CD14-positive monocyte (primary cell): ENCODE data around the gene PLCH2. TPM values are rescaled to one million over a fixed set of nuclear protein-coding genes. Genes with fewer than 3 reads are reported as not detected.

ENCODE experiments used
- DNase-seq, 3 donors: peaks; one replicate each; pipeline ENCODE4 v3.0.0-alpha.2; 2011 to 2022
- H2AFZ ChIP-seq: 2 replicates; pipeline ENCODE4 v1.6.0; 2012; ENCODE audit warnings: mild to moderate bottlenecking, low read depth, low read length, inconsistent platforms; ENCODE audit not compliant: insufficient read depth, poor library complexity, severe bottlenecking
- H3K27ac ChIP-seq, 2 donors: 1 replicate in 1 of 2; 2 replicates in 1 of 2; pipeline ENCODE4 v1.5.1; 2012 to 2013; ENCODE audit warnings: low read length in 2 of 2, control low read depth in 1 of 2, inconsistent platforms in 1 of 2, low read depth in 1 of 2, mild to moderate bottlenecking in 1 of 2
- H3K27me3 ChIP-seq, 2 donors: one replicate each; pipeline versions ENCODE4 v1.6.0 to v1.6.1; 2011 to 2013; ENCODE audit warnings: low read length in 2 of 2; ENCODE audit not compliant: control insufficient read depth in 2 of 2, insufficient read depth in 2 of 2
- H3K36me3 ChIP-seq, 2 donors: replicated peaks in 1 of 2; 1 replicate in 1 of 2; 2 replicates in 1 of 2; pipeline versions ENCODE4 v1.5.1 to v1.6.1; 2012 to 2013; ENCODE audit warnings: low read length in 2 of 2, control low read depth in 1 of 2, inconsistent platforms in 1 of 2, mild to moderate bottlenecking in 1 of 2; ENCODE audit not compliant: insufficient read depth in 2 of 2, control insufficient read depth in 1 of 2
- H3K4me1 ChIP-seq, 2 donors: 1 replicate in 1 of 2; 2 replicates in 1 of 2; pipeline versions ENCODE4 v1.5.1 to v1.6.1; 2012 to 2013; ENCODE audit warnings: low read length in 2 of 2, control low read depth in 1 of 2, inconsistent platforms in 1 of 2, mild to moderate bottlenecking in 1 of 2, moderate library complexity in 1 of 2; ENCODE audit not compliant: insufficient read depth in 2 of 2, control insufficient read depth in 1 of 2
- H3K4me2 ChIP-seq: replicated peaks from 2 replicates; pipeline ENCODE3; 2012; ENCODE audit warnings: low read length, moderate library complexity, mild to moderate bottlenecking; ENCODE audit not compliant: poor library complexity, severe bottlenecking; ENCODE audit errors: extremely low read depth
- H3K4me3 ChIP-seq, 3 experiments: fragments of 200-600 bp in 1 of 3; sonication (generic) in 1 of 3; replicated peaks in 1 of 3; 1 replicate in 2 of 3; 2 replicates in 1 of 3; pipeline ENCODE4 v1.5.1; 2011 to 2013; ENCODE audit warnings: low read length in 3 of 3, mild to moderate bottlenecking in 3 of 3, control low read depth in 2 of 3, low read depth in 2 of 3, inconsistent platforms in 1 of 3, moderate library complexity in 1 of 3
- H3K79me2 ChIP-seq: 2 replicates; pipeline ENCODE4 v1.6.0; 2012; ENCODE audit warnings: mild to moderate bottlenecking, control low read depth, inconsistent platforms, low read length, moderate library complexity; ENCODE audit not compliant: insufficient read depth
- H3K9ac ChIP-seq: 2 replicates; pipeline ENCODE4 v1.6.0; 2017; ENCODE audit warnings: low read length, mild to moderate bottlenecking; ENCODE audit not compliant: insufficient read depth, poor library complexity, severe bottlenecking
- H3K9me3 ChIP-seq, 2 donors: replicated peaks in 1 of 2; 1 replicate in 1 of 2; 2 replicates in 1 of 2; pipeline versions ENCODE4 v1.5.1 to v1.6.1; 2012 to 2013; ENCODE audit warnings: low read length in 2 of 2, control low read depth in 1 of 2; ENCODE audit not compliant: control insufficient read depth in 1 of 2, insufficient read depth in 1 of 2
- H4K20me1 ChIP-seq: 2 replicates; pipeline ENCODE4 v1.6.0; 2012; ENCODE audit warnings: mild to moderate bottlenecking, low read length, control low read depth, moderate library complexity; ENCODE audit not compliant: insufficient read depth
- H3K27ac Mint-ChIP-seq, 7 donors: one replicate each; pipeline ENCODE4 v1.8.0; 2020; ENCODE audit warnings: mild to moderate bottlenecking in 7 of 7, mixed read lengths in 7 of 7, moderate library complexity in 6 of 7, inconsistent platforms in 2 of 7
- H3K27me3 Mint-ChIP-seq, 3 donors: one replicate each; pipeline ENCODE4 v1.8.0; 2021 to 2022; ENCODE audit warnings: low read depth in 3 of 3, mild to moderate bottlenecking in 3 of 3, mixed read lengths in 3 of 3, moderate library complexity in 3 of 3, inconsistent platforms in 1 of 3
- H3K36me3 Mint-ChIP-seq, 2 donors: one replicate each; pipeline ENCODE4 v1.8.0; 2020; ENCODE audit warnings: mixed read lengths in 2 of 2, inconsistent platforms in 1 of 2, mild to moderate bottlenecking in 1 of 2
- H3K4me1 Mint-ChIP-seq: one replicate; pipeline ENCODE4 v1.8.0; 2020; ENCODE audit warnings: mild to moderate bottlenecking, mixed read lengths
- H3K4me3 Mint-ChIP-seq, 2 donors: one replicate each; pipeline ENCODE4 v1.8.0; 2020; ENCODE audit warnings: mild to moderate bottlenecking in 2 of 2, mixed read lengths in 2 of 2, moderate library complexity in 1 of 2
- H3K9me3 Mint-ChIP-seq, 7 donors: one replicate each; pipeline ENCODE4 v1.8.0; 2020 to 2022; ENCODE audit warnings: mixed read lengths in 7 of 7, mild to moderate bottlenecking in 6 of 7, moderate library complexity in 6 of 7, inconsistent platforms in 2 of 7
- CTCF ChIP-seq: fragments of 200-600 bp; IDR thresholded peaks from one replicate; pipeline ENCODE4 v1.8.0; 2022; ENCODE audit warnings: antibody characterized with exemption, mild to moderate bottlenecking
- WGBS: methylation state at CpG from one replicate; pipeline ENCODE4 v1.1.5; 2013; ENCODE audit warnings: missing lambda C conversion rate; ENCODE audit not compliant: insufficient coverage; 5-methylcytosine and 5-hydroxymethylcytosine counted together
- intact Hi-C, 2 donors: fragments of 100-400 bp; cut with micrococcal nuclease; formaldehyde crosslinking; loops; one replicate each; pipeline versions ENCODE4 v1.15.0 to v1.15.1; 2023
- polyA plus RNA-seq, 3 donors: library from polyadenylated mRNA; depleted of rRNA in 1 of 3; unstranded in 2 of 3; stranded (reverse) in 1 of 3; fragments of 300-500 nt in 2 of 3; fragments of >200 nt in 1 of 3; fragmentation: Illumina TruSeq in 2 of 3; gene quantifications; 1 replicate in 2 of 3; 2 replicates in 1 of 3; pipeline ENCODE4 v1.2.3, GENCODE V29; 2012 to 2021

The PLCH2 gene
- polyA plus RNA-seq, 3 donors, result 1.2 TPM; not detected in 2

GRCh38 chr1:2527556-2527860, 51.4 kb downstream of the PLCH2 start:
- Histone ChIP-seq H3K4me2 (no peak overlapping the region), H3K27me3 (peaks cover 30 to 50% of the 10 kb centered on the region in 2 donors), H3K36me3 (peaks cover 0 to 3% of the 10 kb centered on the region in 2 donors), H3K9ac (no peak overlapping the region), H3K79me2 (peaks cover 35% of the 10 kb centered on the region), H3K4me1 (peaks cover 31 to 42% of the 10 kb centered on the region in 2 donors), H3K27ac (no peak overlapping the region), H2AFZ (no peak overlapping the region), H3K9me3 (no peaks in the 10 kb centered on the region), H4K20me1 (peaks cover 43% of the 10 kb centered on the region), H3K4me3 (no peak overlapping the region)
- Mint-ChIP-seq H3K27ac (no peak overlapping the region), H3K4me1 (peaks cover 31% of the 10 kb centered on the region), H3K4me3 (peak overlapping the region in 1 of 2 donors; percentile 76), H3K9me3 (peaks cover 0 to 11% (median 0%) of the 10 kb centered on the region in 7 donors), H3K36me3 (peaks cover 9 to 12% of the 10 kb centered on the region in 2 donors), H3K27me3 (peaks cover 33 to 59% (median 49%) of the 10 kb centered on the region in 3 donors)
- no peak for DNase-seq
- TF ChIP-seq CTCF, result no peak
- intact Hi-C loops, result loop anchor here (2.0 to 10.0 kb wide), 6 partner anchors 19 to 323 kb away; partner anchors contain the start of genes MORN1 (in 1 of the 2), PEX10 (in 1 of the 2), PRXL2B (in 1 of the 2) and RER1 (in 1 of the 2)
- WGBS, result 97% methylated on average over 3 of the region's 4 CpGs

GRCh38 chr1:2528016-2528415, 51.9 kb downstream of the PLCH2 start:
- Histone ChIP-seq H3K9me3 (no peaks in the 10 kb centered on the region), H3K27ac (no peak overlapping the region), H3K36me3 (no peaks in the 10 kb centered on the region), H3K79me2 (peaks cover 30% of the 10 kb centered on the region), H4K20me1 (peaks cover 38% of the 10 kb centered on the region), H3K4me3 (no peak overlapping the region), H2AFZ (no peak overlapping the region), H3K27me3 (peaks cover 30 to 55% of the 10 kb centered on the region in 2 donors), H3K4me1 (peaks cover 31 to 42% of the 10 kb centered on the region in 2 donors), H3K9ac (no peak overlapping the region), H3K4me2 (no peak overlapping the region)
- Mint-ChIP-seq H3K4me3 (peak overlapping the region in 1 of 2 donors; percentile 76), H3K9me3 (peaks cover 0 to 11% (median 0%) of the 10 kb centered on the region in 7 donors), H3K4me1 (peaks cover 31% of the 10 kb centered on the region), H3K27me3 (peaks cover 35 to 64% (median 53%) of the 10 kb centered on the region in 3 donors), H3K36me3 (peaks cover 6 to 7% of the 10 kb centered on the region in 2 donors), H3K27ac (no peak overlapping the region)
- WGBS, result 90% methylated on average over 12 of the region's 12 CpGs
- TF ChIP-seq CTCF, result no peak
- DNase-seq, result no peak
- intact Hi-C loops, result loop anchor here (5.0 to 10.0 kb wide), 5 partner anchors 59 to 323 kb away; partner anchors contain the start of genes MORN1 (in 1 of the 2), PEX10 (in 1 of the 2), PRXL2B (in 1 of the 2) and RER1 (in 1 of the 2)
